ENCODE results near the gene GPX3. TPM values are rescaled to one million over a fixed set of nuclear protein-coding genes. Genes with fewer than 3 reads are reported as not detected.

Gene GPX3
- total and polyA plus RNA-seq, 2 of the 8 experiments (the other 6 are each of a cell fraction or from before 2014, with no cell fraction given), result 27.8 to 77.9 TPM

- TF ChIP-seq ATF2 (IDR thresholded peaks at IDR 0.05; ENCODE audit: low read length), result no peak
These were observed 7.6 kb downstream of the GPX3 start (continued) for GRCh38 chr5:151027961-151028479.
